Breast epithelium (tissue), 4 donors: ENCODE results near the gene MYRF. TPM values are rescaled to one million over a fixed set of nuclear protein-coding genes. Genes with fewer than 3 reads are reported as not detected.

Experiments
- DNase-seq, 2 donors: peaks; one replicate each; pipeline ENCODE4 v3.0.0-alpha.2; 2019; ENCODE audit warnings: low spot score in 2 of 2
- H3K27ac ChIP-seq, 2 donors: fragments of 200-600 bp; sonication (generic) in 1 of 2; one replicate each; pipeline ENCODE4 v1.5.1; 2016 to 2019; ENCODE audit warnings: mild to moderate bottlenecking in 1 of 2
- H3K27me3 ChIP-seq, 2 donors: fragments of 200-600 bp; sonication (generic) in 1 of 2; one replicate each; pipeline versions ENCODE4 v1.5.1 to v1.6.0; 2017 to 2019; ENCODE audit warnings: control low read depth in 1 of 2, mild to moderate bottlenecking in 1 of 2
- H3K36me3 ChIP-seq: fragments of 200-600 bp; one replicate; pipeline ENCODE4 v1.5.1; 2019
- H3K4me1 ChIP-seq, 2 donors: fragments of 200-600 bp; sonication (generic); one replicate each; pipeline ENCODE4 v1.5.1; 2016 to 2019; ENCODE audit warnings: control low read depth in 1 of 2
- H3K4me3 ChIP-seq, 3 donors: fragments of 200-600 bp; sonication (generic); 1 replicate in 2 of 3; 2 replicates in 1 of 3; pipeline ENCODE4 v1.5.1; 2016 to 2019; ENCODE audit warnings: mild to moderate bottlenecking in 3 of 3, moderate library complexity in 2 of 3
- H3K9me3 ChIP-seq, 2 donors: fragments of 200-600 bp; sonication (generic) in 1 of 2; one replicate each; pipeline ENCODE4 v1.5.1; 2016 to 2019; ENCODE audit warnings: control low read depth in 1 of 2
- CTCF ChIP-seq, 3 donors: fragments of 450-650 bp; IDR thresholded peaks; one replicate each; pipeline ENCODE4 v1.5.1; 2016 to 2017; ENCODE audit warnings: antibody characterized with exemption in 3 of 3, mild to moderate bottlenecking in 3 of 3, moderate library complexity in 3 of 3
- POLR2A ChIP-seq: fragments of 450-650 bp; IDR thresholded peaks from one replicate; pipeline ENCODE4 v1.6.1; 2016; ENCODE audit warnings: antibody characterized with exemption, mild to moderate bottlenecking, moderate library complexity
- POLR2AphosphoS5 ChIP-seq, 3 donors: sonication (generic); formaldehyde crosslinking; IDR thresholded peaks; one replicate each; pipeline ENCODE4 v1.6.1; 2017; ENCODE audit warnings: antibody characterized with exemption in 3 of 3
- intact Hi-C: fragments of 100-400 bp; cut with DNase I; formaldehyde crosslinking; loops from one replicate; pipeline ENCODE4 v1.15.1; 2023; ENCODE audit warnings: low total_unique reads
- total RNA-seq, 3 donors: library from RNA; depleted of rRNA; stranded (reverse); fragments of >200 nt; gene quantifications; one replicate each; pipeline ENCODE4 v1.1.0, GENCODE V29; 2016

Gene MYRF
- total RNA-seq, 3 donors from 2014 or later: 0.32 to 6.9 (median 0.66) TPM

GRCh38 chr11:61783717-61784505 lies 31.5 kb downstream of the MYRF start:
- Histone ChIP-seq H3K27me3 (no peaks in the 10 kb centered on the region), H3K27ac (no peak overlapping the region), H3K4me1 (no peaks in the 10 kb centered on the region), H3K4me3 (no peak overlapping the region), H3K36me3 (peaks cover 8% of the 10 kb centered on the region), H3K9me3 (no peaks in the 10 kb centered on the region)
- DNase-seq: no peak
- intact Hi-C loops: loop anchor here (1.0 kb wide), 1 partner anchor 16 kb away; no protein-coding TSS in a partner anchor
- TF ChIP-seq CTCF (IDR thresholded peaks at IDR 0.05) (no peak), POLR2A (no peak), POLR2AphosphoS5 (IDR thresholded peaks at IDR 0.05) (no peak)

- intact Hi-C loops: loop anchor here (1.0 kb wide), 1 partner anchor 16 kb away; no protein-coding TSS in a partner anchor
- no peaks in the 10 kb centered on the region for H3K9me3 ChIP-seq
- no peak for TF ChIP-seq CTCF (IDR thresholded peaks at IDR 0.05)
- no peak for TF ChIP-seq POLR2A
- no peak for TF ChIP-seq POLR2AphosphoS5 (IDR thresholded peaks at IDR 0.05)
Observed at GRCh38 chr11:61784506-61784805, 32.0 kb downstream of the MYRF start.

GRCh38 chr11:61785837-61786402 lies 33.5 kb downstream of the MYRF start:
- no peak for DNase-seq
- no peak for TF ChIP-seq POLR2A
- TF ChIP-seq CTCF (IDR thresholded peaks at IDR 0.05): no peak
- TF ChIP-seq POLR2AphosphoS5 (IDR thresholded peaks at IDR 0.05): no peak
- Histone ChIP-seq H3K4me1 (no peaks in the 10 kb centered on the region), H3K27me3 (no peaks in the 10 kb centered on the region), H3K4me3 (no peak overlapping the region), H3K9me3 (no peaks in the 10 kb centered on the region), H3K36me3 (peaks cover 8% of the 10 kb centered on the region), H3K27ac (no peak overlapping the region)
- intact Hi-C loops: no loop called here

More at GRCh38 chr11:61784506-61784805, 32.0 kb downstream of the MYRF start:
- no peak for DNase-seq
- no peak overlapping the region for H3K27ac ChIP-seq
- H3K27me3 ChIP-seq: no peaks in the 10 kb centered on the region
- no peaks in the 10 kb centered on the region for H3K4me1 ChIP-seq
- no peak overlapping the region for H3K4me3 ChIP-seq
- peaks cover 8% of the 10 kb centered on the region for H3K36me3 ChIP-seq

GRCh38 chr11:61787928-61788491 lies 35.6 kb downstream of the MYRF start:
- no peaks in the 10 kb centered on the region for H3K9me3 ChIP-seq
- DNase-seq: no peak
- no peak overlapping the region for H3K4me3 ChIP-seq
- H3K27me3 ChIP-seq: no peaks in the 10 kb centered on the region
- H3K36me3 ChIP-seq: peaks cover 8% of the 10 kb centered on the region
- TF ChIP-seq POLR2AphosphoS5 (IDR thresholded peaks at IDR 0.05): no peak
- no peak for TF ChIP-seq POLR2A
- no peak for TF ChIP-seq CTCF (IDR thresholded peaks at IDR 0.05)
- intact Hi-C loops: no loop called here
- no peak overlapping the region for H3K27ac ChIP-seq
- H3K4me1 ChIP-seq: no peaks in the 10 kb centered on the region
